GM19468 (cell line): ENCODE data around the gene VSTM2B.

Experiments used
- ATAC-seq: cut with Tn5 transposase; IDR thresholded peaks from one replicate; pipeline ENCODE4 v1.9.1; 2021; ENCODE audit warnings: mild to moderate bottlenecking, moderate library complexity, moderate number of reproducible peaks; ENCODE audit not compliant: unreplicated experiment; ENCODE audit errors: extremely low read depth

Gene VSTM2B

DNA sequence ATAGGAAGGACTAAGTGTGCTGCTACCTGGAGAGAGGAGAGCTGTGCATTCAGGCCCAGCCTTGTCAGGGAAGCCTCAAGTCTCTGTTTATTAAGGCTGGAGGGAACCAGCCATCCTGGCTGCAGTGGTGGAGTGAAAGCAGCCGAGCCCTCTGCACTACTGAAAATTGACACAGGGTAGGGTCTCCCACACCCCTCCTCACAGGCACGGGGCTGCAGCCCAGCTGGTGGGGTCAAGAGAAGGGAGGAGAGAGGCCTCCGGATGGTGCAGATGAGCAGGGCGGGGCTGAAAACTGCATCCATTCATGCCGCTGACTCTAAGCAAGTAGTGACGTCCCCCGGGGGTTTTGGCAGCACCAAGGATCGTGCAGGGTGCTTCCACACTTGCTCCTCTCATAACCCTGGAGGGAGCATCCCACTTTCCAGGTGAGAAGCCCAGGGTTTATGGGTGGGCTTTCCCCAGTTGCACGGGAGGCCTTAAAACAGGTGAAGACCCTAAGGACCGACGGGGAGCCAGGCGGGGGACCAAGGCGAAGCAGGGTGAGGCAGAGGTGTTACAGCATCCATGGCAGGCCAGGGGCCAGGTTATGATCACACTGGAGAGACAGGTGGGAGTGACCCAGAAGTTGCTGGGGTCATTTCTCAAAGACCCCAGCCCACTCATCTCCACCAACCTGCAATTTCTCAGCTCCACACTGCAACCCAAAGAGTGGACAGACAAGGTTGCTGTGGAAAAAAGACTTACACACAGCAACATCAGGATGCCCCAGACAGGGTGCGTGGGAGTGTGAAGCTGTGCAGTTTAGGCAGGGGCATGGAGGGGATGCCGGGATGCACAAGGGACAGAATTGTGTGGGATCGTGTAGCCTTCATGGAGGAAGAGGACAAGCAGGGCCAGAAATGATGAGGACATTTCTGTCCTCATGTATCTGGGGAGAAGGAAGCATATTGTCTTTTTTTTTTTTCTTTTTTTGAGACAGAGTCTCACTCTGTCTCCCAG, 36.8 kb downstream of the VSTM2B start:
- ATAC-seq: no peak

- ATAC-seq: no peak
Measured at GRCh38 chr19:29563486-29564101, 37.8 kb downstream of the VSTM2B start.

GRCh38 chr19:29564574-29565005, 38.8 kb downstream of the VSTM2B start:
- no peak for ATAC-seq

DNA sequence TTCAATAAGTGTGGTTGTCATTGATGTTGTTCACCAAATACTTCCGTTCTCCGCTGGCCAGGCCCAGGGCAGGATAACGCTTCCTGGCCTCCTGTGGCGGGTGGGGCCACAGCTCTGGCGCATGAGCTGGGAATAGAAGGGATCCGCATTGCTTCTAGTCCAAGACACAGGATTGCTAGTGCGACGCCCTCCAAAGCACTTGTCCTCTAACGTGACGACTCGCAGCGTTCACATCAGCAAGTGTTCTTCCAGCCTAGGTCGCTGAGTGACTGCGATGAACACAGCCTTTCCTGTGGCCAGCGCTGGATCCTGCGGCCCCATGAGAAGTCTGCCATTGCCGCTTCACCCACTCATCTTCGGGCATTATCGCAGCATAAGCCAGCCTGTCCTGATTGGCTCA, 39.4 kb downstream of the VSTM2B start:
- no peak for ATAC-seq

- no peak for ATAC-seq
Measured at GRCh38 chr19:29566496-29567054, 40.8 kb downstream of the VSTM2B start.

DNA sequence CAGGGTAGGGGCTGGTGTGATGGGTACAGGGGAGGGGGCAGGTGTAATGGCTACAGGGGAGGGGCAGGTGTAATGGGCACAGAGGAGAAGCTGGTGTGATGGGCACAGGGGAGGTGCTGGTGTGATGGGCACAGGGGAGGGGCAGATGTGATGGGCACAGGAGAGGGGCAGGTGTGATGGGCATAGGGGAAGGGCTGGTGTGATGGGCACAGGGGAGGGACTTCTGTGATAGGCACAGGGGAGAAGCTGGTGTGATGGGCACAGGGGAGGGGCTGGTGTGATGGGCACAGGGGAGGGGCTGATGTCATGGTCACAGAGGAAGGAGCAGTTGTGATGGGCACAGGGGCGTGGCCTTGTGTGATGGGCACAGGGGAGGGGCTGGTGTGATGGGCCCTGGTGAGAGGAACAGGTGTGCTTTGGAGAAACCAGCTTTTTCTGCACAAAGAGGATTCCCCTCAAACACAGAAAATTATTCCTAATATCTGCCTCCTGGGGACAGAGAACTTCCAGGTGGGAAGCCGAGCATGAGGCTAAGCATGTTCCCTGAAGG, 41.6 kb downstream of the VSTM2B start:
- no peak for ATAC-seq

DNA sequence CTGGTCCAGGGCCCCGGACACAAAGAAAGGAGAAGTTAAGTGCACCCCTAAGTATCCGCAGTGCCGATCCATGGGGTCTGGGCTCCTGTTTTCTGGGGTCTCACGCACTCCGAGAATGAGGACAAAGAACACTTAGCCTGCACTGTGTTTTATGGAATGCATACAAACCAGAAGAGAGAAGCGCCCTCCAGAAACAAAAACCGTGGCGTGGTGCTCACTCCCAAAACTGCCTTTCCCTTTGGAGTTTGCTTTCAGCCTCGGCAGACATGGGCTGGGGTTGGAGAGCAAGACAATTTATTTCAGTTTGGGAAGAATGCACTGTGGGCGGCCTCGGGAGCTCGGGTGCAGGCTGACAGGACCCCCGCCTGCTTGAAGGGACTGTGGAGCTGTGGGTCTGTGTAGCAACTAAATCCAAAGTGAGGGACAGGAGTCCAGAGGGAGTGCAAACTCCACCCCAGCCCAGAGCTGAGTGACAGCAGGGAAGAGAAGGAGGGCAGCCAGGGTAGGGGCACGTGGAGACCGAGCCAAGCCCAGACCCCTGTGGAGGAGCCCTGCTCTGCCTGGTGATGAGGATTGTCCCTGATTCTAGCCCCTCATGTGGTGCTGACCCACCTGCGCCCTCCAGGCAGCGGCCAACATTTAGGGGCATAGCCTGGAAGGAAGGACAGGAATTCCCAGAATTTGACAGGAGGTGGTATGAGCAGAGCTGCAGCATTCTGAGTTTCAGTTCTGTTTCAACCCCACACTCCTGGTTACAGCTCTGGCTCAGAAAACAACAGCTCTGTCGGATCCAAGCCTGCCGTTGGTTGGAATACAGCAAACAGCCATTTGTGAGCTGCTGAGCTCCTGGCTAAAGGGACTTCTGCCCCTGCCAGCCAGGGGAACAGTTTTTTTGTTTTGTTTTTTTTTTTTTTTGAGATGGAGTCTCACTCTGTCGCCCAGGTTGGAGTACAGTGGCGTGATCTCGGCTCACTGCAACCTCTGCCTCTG, 42.5 kb downstream of the VSTM2B start:
- ATAC-seq: no peak

GRCh38 chr19:29569038-29569911, 43.5 kb downstream of the VSTM2B start:
- ATAC-seq: no peak

DNA sequence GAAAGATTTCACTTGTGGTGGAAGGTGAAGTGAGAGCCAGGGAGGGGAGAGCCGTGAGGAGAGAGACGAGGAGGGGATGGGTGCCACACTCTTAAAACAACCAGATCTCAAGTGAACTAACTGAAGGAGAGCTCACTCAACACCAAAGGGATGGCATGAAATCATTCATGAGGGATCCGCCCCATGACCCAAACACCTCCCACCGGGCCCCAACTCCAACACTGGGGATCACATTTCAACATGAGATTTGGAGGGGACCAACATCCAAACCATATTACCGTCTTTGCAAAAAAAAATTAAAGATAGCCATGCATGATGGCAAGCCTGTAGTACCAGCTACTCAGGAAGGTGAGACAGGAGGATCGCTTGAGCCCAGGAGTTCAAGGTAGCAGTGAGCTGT, 45.4 kb downstream of the VSTM2B start:
- no peak for ATAC-seq

GRCh38 chr19:29573486-29573885, 47.7 kb downstream of the VSTM2B start:
- ATAC-seq: no peak

- no peak for ATAC-seq
Measured at GRCh38 chr19:29574510-29574909, 48.7 kb downstream of the VSTM2B start.

DNA sequence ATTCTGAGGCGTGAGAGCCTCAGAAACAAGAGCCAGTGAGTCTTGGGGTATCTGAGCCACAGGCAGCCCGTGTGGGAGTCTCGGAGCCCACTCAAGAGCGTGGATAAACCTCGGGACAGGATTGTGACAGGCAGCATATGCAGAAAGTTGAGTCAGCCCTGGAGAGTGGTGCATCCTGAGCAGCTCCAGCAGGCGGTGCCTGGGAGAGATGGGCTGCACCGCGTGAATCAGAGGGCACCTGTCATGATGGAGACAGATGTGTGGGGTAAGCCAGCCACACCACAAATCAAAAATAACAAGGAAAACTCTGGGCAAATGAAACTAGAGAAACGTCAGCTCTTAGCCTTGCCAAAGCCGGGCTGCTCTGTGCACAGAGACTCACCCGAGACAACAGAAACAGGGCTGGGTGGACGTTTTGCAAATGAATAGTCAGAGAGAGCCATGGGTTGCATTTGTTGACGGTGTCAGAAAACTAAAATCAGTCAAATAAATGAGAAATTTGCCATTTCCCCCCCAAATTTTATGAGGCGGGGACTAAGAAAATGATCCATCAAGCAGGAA, 50.3 kb downstream of the VSTM2B start:
- ATAC-seq: no peak

GRCh38 chr19:29576761-29577648, 51.2 kb downstream of the VSTM2B start:
- ATAC-seq: no peak

DNA sequence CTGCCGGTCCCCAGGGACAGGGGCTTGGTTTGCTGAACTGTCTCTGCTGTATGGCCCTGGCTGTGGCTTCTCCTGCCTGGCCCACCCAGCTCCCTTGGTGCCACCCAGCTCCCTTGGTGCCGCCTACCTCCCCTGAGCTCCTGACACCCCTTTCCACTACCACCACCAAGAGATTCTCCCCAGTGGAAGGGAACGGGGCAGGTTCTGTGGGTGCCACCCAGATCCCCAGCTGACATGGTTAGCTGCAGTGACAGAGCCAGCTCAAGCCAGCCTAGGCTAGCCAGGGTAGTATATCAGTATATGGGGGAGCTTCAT, 51.8 kb downstream of the VSTM2B start:
- ATAC-seq: no peak

DNA sequence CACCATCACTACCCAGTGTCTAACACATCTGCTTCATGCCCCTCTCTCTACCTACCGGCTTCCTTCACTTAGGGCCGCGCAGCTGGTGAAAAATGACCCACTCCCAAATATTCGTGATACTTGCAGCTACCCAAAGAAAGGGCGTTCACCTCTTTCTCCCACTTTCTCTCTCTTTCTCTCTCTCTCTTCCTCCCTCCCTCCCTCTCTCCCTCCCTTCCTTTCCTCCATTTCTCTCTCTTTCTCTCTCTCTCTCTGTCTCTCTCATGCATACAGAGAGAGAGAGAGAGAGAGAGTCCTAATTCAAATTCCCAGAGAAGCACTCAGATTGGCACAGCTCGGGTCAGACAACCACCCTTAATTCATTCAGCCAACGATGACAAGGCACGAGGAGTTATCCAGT, 52.6 kb downstream of the VSTM2B start:
- no peak for ATAC-seq

- ATAC-seq: no peak
Measured at GRCh38 chr19:29579308-29579910, 53.6 kb downstream of the VSTM2B start.

DNA sequence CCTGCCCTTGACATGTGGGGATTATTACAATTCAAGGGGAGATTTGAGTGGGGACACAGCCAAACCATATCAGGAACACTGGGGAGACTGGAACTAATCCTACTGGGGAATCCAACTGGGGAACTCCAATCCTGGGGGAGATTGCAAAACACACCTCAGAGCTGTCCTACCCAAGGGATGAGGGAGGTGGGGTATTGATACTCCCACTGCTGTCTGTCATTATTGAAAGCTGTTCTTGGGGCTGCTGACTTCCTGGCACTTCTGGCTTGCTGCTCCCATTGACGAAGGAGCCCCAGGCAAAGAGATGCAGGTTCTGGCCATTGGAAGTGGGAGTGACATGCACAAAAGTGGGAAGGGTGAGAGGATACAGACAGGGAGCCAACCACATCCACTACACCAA, 55.6 kb downstream of the VSTM2B start:
- no peak for ATAC-seq
